ENCODE measurements around the gene TTLL8.

Gene TTLL8

DNA sequence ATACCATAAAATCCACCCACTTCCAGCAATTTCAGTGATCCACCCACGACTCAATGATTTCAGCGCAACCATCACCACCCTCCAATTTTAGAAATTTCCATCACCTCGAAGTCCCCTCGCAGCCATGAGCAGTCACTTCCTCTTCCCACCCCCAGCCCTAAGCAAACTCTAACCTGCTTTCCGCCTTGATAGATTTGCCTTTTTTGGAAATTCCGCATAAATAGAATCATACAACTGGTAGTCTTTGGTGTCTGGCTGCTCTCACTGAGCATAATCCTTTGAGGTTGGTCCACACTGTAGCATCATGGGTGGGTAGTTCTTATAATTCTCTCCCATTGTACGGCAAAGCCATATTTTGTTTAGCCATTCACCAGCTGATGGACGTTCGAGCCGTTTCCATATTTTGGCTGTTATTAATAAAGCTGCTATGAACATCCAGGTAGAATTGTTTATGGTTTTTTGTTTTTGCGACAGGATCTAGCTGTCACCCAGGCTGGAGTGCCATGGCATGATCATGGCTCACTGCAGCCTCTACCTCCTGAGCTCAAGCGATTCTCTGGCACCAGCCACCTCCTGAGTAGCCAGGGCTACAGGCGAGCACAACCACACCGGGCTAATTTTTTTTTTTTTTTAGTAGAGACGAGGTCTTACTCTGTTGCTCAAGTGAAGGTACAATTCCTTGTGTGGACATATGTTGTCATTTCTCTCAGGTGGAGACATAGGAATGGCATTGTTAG lies 81.5 kb downstream of the TTLL8 start:
- peak; percentile 88 for DNase-seq

DNA sequence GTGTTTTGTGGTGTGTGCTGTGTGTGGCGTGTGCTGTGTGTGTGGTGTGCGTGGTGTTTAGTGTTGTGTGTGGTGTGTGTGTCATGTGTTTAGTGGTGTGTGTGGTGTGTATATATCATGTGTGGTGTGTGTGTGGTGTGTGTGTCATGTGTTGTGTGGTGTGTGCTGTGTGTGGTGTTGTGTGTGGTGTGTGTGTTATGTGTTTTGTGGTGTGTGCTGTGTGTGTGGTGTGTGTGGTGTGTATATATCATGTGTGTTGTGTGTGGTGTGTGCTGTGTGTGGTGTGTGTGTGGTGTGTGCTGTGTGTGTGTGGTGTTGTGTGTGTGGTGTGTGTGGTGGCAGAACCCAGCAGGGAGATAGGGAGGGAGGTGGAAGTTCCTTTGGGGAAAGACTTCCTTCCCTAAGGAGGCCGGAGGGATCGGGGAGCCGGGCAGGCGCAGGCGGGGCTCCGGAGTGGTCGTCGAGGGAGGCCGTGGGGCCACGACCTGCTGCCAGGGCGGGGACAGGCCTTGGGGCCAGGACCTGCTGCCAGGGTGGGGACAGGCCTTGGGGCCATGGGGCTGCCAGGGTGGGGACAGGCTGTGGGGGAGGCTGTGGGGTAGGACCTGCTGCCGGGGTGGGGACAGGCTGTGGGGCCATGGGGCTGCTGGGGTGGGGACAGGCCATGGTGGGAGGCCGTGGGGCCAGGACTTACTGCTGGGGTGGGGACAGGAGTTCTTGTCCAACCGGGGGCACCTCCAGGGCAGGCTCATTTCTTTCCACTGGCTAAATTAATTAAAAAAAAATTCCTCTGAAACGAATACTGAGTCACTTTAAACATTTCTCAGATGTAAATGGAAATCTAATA lies 82.3 kb downstream of the TTLL8 start:
- DNase-seq, result peak; percentile 41

DNA sequence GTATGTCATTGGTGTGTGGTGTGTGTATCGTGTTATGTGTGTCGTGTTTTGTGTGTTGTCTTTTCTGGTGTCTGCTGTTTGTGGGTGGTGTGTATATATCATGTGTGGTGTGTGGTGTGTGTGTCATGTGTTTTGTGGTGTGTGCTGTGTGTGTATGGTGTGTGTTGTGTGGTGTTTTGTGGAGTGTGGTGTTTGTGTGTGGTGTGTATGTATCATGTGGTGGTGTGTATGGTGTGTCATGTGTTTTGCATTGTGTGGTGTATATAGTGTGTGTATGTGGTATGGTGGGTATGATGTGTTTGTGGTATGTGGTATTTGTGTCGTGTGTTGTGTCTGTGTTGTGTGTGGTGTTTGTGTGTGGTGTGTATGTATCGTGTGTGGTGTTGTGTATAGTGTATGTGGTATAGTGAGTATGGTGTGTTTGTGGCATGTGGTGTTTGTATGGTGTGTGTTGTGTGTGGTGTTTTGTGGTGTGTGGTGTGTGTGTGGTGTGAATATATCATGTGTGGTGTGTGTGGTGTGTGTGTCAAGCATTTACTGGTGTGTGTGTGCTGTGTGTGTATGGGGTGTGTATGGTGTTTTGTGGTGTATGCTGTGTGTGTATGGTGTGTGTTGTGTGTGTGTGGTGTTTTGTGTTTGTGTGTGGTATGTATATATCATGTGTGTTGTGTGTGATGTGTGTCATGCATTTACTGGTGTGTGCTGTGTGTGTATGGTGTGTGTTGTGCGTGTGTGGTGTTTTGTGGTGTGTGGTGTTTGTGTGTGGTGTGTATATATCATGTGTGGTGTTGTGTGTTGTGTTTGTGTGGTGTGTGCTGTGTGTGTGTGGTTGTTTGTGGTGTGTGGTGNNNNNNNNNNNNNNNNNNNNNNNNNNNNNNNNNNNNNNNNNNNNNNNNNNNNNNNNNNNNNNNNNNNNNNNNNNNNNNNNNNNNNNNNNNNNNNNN lies 84.8 kb downstream of the TTLL8 start:
- DNase-seq, result no peak

DNA sequence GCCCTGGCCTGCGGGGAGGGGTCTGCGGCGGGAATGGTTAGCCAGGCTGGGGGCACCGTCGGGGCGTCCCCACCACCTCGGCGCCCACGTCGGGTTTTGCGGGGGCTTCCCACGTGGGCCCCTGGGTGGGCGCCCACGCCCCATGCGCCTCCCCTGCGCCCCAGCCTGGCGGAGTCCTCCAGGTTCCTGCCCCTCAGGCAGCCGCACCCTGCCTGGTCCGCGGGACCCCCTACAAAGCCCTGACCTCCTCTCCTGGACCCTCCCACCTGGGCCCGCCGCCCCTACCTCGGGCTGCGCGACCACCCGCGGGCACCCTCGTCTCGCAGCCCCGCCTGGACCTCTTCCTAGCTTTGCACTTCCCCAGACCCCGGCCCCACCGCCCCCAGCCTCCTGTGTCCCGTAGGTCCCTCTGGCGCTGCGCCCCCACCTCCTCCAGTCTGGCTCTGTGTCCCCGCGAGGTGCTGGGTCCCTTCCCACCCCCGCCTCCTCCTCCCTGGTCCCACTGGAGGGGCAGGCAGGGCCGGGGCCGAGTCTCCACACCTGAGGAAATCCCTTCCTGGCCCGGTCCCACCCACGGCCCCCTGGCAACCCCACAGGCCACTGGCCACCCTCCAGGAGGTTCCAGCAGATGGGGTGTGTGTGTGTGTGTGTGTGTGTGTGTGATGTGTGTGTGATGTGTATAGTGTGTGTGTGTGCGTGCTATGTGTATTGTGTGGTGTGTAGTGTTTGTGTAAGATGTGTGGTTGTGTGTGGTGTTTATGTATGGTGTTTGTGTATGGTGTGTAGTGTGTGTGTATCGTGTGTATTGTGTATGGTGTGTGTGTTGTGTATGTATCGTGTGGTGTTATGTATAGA lies 85.7 kb downstream of the TTLL8 start:
- DNase-seq, result no peak

DNA sequence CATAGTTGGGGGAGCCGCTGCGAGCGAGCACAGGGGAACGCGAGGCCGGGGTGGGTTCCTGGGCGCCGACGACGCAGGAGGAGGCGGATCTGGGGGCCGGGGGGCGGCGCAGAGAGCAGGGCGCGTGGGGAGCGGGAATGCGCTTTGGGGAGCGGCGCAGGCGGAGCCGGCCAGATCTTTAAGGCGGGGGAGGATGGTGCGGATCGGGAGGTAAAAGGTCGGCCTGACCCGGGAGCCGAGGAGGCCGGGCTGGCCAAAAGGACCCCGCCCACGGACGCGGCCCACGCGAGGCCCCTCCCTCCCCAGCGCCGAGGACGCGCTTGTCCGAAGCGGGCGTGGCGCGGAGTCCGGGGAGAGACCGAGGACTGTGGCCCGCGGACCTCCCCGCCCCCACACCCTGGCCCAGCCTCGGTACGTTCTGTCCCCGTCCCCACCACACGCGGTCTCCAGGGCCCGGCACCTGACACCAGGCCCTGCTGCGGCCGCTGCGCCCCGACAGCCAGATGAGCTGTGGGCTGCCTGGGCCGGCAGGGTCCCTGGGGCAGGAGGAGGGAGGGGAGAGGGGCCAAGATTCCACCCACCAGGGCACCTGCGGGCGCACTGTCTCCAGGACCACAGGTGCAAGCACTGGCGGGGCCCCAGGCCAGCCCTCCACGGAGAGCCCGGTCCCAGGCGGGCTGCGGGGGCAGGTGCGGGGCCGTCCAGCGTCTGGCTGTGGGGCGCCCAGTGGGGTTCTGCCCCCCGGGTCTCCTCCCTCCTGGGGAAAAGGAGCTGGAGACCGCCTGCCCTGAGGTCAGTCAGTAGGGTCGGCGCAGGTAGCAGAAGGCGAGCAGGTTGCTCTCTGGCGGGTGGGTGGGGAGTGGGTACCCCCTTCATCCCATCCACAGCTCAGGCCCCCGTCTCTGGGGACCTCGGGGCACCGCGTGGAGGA lies 86.6 kb downstream of the TTLL8 start:
- peak; percentile 87 for DNase-seq

DNA sequence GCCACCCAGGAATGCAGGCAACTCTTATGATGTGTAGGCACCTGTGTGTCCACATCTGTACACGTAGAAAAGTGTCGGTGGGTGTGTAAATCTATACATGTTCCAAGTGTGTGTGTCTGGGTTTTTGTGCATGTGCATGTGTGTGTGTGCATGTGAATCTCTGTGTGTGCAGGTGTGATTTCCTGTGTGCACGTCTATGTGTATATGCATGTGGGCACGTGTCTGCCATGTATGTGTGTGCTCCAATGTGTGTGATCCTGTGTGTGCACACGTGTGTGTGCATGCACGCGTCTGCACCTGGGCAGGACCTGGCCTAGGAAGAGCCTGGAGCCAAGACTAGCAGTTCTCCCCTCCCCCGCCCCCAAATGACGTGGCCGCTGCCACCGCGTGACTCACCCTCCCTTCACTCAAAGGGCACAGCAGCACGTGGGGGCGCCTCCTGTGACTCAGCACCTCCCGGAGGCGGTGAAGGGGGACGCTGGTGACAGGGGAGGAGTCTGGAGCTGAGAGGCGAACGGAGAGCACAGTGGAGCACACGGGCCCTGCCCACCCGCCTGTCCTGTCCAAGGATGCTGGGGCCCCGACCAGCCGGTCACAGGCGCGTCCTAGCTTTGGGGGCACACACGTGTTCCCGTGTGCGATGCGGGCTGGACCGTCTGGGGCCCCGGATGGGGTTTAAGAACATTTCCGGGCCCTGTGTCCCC lies 87.4 kb downstream of the TTLL8 start:
- peak; percentile 100 for DNase-seq

DNA sequence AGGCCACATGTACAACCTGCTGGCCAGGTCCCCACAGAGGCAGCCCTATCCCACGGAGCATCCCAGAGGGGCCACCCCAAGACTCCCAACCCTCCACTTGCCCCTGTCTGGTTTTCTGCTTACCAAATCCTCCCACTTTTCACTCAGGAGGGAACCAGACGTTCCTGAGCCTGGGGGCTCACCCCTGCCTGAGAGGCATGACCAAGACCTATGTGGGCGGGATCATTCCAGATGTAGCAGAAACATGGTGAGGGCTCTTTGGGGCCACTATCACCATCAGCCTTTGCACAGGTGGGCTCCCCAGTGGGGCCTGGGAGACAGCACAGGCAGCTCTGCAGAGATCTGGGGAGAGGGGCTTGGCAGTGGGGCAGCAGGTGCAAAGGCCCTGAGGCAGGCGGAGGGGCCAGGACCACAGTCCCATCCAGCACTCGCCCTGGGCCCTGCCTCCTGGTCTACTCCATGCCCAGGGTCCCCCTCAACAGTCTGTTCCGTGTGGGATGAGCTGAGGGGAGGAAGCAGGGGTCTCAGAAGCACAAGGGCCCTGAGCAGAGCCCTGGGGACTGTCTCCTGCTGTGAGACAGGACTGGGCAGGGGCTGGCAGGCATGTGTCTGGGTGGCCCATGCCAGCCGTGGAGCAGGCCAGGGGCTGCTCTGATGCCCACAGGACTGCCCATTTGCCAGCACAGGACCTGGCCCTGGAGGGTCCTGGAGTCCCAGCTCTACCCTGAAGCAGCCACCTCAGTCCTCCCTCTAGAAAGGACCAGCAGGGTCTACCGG lies 88.2 kb downstream of the TTLL8 start:
- DNase-seq, result peak; percentile 24

DNA sequence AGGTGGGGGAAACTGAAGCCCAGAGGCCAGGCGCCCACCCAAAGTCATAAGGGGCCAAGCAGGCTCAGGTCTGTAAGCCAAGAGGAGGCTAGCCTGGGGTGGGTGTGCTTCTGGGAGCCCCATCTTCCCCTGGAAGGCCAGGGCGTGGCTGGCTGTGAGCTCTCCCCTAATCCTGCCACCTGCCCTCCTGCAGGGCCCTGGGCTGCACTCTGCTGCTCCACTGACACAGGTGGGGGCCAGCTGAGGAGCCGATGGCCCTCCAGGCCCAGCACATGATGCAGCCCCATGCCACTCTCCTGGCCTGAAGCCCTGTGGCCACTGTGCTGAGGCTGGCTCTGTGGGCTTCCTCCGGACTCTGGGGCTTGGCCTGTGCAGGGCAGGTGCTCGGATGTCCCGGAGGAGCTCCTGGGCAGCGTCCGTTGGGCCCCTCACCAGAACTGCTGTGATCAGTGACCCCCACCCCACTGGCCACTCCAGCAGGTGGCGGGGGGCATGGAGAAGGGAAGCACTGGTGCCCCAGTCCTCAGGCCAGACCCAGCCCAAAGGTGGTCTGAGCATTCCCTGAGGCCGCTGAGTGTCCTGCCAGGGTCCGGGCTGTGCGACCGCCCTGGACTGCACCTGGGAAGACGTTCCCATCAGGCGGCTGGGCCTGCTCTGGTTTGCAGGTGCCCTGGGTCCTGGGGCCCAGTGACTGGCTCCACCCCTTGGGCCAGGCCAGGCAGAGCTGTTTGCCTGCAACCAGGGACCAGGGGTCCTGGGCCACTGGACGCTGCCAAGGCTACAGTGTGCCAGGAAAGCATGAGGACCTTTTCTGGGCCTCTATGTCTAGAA lies 89.1 kb downstream of the TTLL8 start:
- no peak for DNase-seq
